Activated CD4-positive, alpha-beta memory T cell treated with anti-CD3 and anti-CD28 coated beads, Interleukin-2, amount 10 ng/mL, durations not matched to agents 7 days and 5 days (primary cell): ENCODE data around the gene UGCG. TPM values are rescaled to one million over a fixed set of nuclear protein-coding genes. Genes with fewer than 3 reads are reported as not detected.

Experiments
- CTCF ChIA-PET: fragments of 350-600 bp; sonication (Branson Sonifier 250); formaldehyde crosslinking; loops from one replicate; lab custom pipeline; 2021; ENCODE audit warnings: antibody characterized with exemption, inconsistent platforms; lab: Charles Lee
- POLR2A ChIA-PET: fragments of 350-600 bp; sonication (Branson Sonifier 250); formaldehyde crosslinking; loops from one replicate; lab custom pipeline; 2021; ENCODE audit warnings: antibody characterized with exemption; lab: Charles Lee
- DNase-seq: peaks from one replicate; pipeline ENCODE4 v3.0.0-alpha.2; 2020
- H3K27ac Mint-ChIP-seq: one replicate; pipeline ENCODE4 v1.8.0; 2021; ENCODE audit warnings: mild to moderate bottlenecking, mixed read lengths
- H3K27me3 Mint-ChIP-seq: one replicate; pipeline ENCODE4 v1.8.0; 2021; ENCODE audit warnings: mixed read lengths
- H3K36me3 Mint-ChIP-seq: one replicate; pipeline ENCODE4 v1.8.0; 2021; ENCODE audit warnings: low read depth, mixed read lengths
- H3K4me1 Mint-ChIP-seq: one replicate; pipeline ENCODE4 v1.8.0; 2021; ENCODE audit warnings: mixed read lengths
- H3K4me3 Mint-ChIP-seq: one replicate; pipeline ENCODE4 v1.8.0; 2021; ENCODE audit warnings: mild to moderate bottlenecking, mixed read lengths
- H3K9me3 Mint-ChIP-seq: one replicate; pipeline ENCODE4 v1.8.0; 2021; ENCODE audit warnings: mixed read lengths
- total RNA-seq, 2 experiments: library from RNA; stranded (reverse); gene quantifications; one replicate each; pipeline ENCODE4 v1.2.3, GENCODE V29; 2021

The UGCG gene
- total RNA-seq, 2 experiments from 2014 or later: 20.9 to 21.4 TPM

DNA sequence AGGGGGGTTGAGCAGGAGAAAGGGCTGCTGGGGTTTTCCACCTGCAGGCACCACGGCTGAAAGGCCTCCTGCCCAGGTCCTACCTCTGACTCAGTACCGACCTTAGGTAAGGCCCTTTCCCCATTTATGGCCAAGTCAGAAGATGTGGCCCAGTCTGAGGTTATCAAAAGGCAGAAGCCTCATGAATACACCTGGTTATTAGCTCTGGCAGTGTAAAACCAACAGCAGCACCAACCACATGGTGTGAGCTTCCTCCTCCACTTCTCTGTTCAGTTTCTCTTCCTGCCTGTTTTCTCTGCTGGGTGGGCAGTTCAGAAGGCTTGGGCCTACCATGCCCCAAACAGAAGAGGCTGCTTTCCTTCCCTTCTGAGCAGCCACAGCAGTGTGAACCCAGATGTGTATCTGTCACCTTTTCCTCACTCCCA, 86.9 kb downstream of the UGCG start:
- ChIA-PET POLR2A (no interaction called here), CTCF (no interaction called here)
- Mint-ChIP-seq H3K9me3 (no peaks in the 10 kb centered on the region), H3K27me3 (peaks cover 34% of the 10 kb centered on the region), H3K27ac (no peak overlapping the region), H3K4me3 (no peak overlapping the region), H3K4me1 (peaks cover 26% of the 10 kb centered on the region), H3K36me3 (no peaks in the 10 kb centered on the region)
- no peak for DNase-seq

DNA sequence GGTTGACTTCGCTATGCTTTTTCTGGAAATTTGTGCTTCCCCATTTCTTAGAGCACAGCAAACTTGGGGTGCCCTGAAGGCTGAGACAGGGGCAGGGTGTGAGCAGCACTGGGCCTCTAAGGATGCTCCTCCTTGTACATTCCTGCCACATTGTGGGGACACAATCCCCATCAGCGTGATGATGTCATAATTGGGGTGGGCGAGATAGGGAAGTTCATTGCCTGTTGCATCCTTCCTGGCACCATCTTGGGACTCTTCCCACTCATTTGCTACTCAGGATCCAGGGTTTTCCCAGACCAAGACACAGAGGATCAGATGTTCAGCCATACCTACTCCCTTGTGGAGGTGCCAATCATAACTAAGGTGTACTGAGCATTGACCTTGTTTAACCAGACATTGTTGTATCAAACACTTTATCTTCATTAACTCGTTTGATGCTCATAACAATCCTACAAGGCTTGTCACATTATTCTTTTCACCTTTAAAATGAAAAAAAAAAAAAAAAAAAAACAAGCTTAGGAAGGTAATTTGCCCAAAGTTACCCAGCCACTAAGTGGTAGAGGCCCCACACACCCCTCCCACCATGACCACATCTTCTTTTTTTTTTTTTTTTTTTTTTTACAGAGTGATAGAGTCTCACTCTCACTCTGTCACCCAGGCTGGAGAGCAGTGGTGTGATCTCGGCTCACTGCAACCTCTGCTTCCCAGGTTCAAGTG, 87.6 kb downstream of the UGCG start:
- H3K36me3 Mint-ChIP-seq: no peaks in the 10 kb centered on the region
- H3K27me3 Mint-ChIP-seq: peaks cover 34% of the 10 kb centered on the region
- no peak overlapping the region for H3K4me3 Mint-ChIP-seq
- CTCF ChIA-PET: no interaction called here
- H3K27ac Mint-ChIP-seq: no peak overlapping the region
- no peak for DNase-seq
- peaks cover 26% of the 10 kb centered on the region for H3K4me1 Mint-ChIP-seq
- POLR2A ChIA-PET: no interaction called here
- no peaks in the 10 kb centered on the region for H3K9me3 Mint-ChIP-seq

Other genes with a start within 250 kb of the UGCG start
- 10 to 100 TPM; 22.2 to 23.8 TPM for gene GNG10, start 235.2 kb upstream of the UGCG start, total RNA-seq
- not detected for gene SHOC1, start 101.9 kb upstream of the UGCG start, total RNA-seq